GM18519 (cell line): ENCODE measurements around the gene TMEM200B.
"Not testable (repeated sequence)": the region's sequence is repeated elsewhere in the genome, so short reads cannot be mapped to it uniquely, and the experiment has no call there.

ENCODE experiments used
- ATAC-seq: cut with Tn5 transposase; IDR thresholded peaks from one replicate; pipeline ENCODE4 v1.9.1; 2021; ENCODE audit warnings: mild to moderate bottlenecking, moderate library complexity; ENCODE audit not compliant: unreplicated experiment, low FRiP score

The TMEM200B gene

DNA sequence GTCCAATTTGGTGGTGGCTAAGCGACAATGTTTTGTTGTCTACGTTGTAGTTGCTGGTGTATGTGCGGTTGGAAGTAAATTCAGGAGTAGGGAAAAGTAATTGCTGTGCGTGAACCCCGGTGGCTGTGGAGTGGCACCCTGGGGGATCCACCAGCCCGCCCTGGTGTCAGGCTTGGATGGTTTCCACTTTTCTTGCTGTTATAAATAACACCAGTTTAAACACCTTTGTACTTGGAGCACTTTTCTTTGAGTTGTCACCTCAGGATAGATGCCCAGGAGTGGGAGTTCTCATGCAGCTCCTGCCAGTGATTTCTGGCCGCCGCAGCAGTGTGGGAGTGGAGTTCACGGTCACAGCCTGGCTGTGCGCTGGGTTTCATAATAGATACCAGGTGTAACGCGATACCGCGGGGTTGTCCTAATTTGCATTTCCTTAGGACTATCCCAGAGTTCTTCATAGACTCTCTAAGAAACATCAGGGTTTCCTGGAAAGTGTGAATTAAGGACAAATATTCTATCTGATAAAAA, 12.8 kb upstream of the TMEM200B start:
- ATAC-seq, result no peak

- ATAC-seq, result no peak
Measured at GRCh38 chr1:29134695-29135028, 11.0 kb upstream of the TMEM200B start.

- ATAC-seq, result no peak
Measured at GRCh38 chr1:29133861-29134694, 10.4 kb upstream of the TMEM200B start.

DNA sequence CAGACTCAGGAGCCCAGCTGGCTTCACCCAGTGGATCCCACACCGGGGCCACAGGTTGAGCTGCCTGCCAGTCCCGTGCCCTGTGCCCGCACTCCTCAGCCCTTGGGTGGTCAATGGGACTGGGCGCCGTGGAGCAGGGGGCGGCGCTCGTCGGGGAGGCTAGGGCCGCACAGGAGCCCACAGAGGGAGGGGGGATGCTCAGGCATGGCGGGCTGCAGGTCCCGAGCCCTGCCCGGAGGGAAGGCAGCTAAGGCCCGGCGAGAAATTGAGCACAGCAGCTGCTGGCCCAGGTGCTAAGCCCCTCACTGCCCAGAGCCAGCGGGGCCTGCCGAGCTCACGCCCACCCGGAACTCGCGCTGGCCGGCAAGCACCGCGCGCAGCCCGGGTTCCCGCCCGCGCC, 7.4 kb upstream of the TMEM200B start:
- ATAC-seq, result not testable (repeated sequence)

- no peak for ATAC-seq
Measured at GRCh38 chr1:29129916-29130315, 6.2 kb upstream of the TMEM200B start.

- ATAC-seq, result no peak
Measured at GRCh38 chr1:29128739-29129138, 5.0 kb upstream of the TMEM200B start.

GRCh38 chr1:29126198-29126597, 2.5 kb upstream of the TMEM200B start:
- no peak for ATAC-seq

DNA sequence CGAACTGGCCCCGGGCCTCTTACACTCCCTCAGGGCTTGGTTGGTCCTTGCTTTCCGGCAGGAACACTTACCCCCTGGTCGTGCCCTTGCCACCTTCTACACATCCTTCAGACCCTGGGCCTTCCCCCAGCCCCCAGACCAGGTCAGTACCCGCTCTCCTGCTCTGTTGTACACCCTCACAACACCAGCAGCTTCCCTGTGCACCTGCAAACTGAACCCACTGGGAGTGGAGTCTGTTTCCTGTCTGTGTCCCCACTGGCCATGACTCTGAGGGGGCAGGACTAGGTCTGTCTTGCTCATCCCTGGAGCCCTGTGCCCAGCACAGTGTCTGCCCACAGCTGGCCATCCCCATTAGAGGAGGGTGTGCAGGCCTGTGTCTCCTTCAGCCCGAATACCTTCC, 2.1 kb upstream of the TMEM200B start:
- no peak for ATAC-seq

- ATAC-seq, result no peak
Measured at GRCh38 chr1:29125237-29125641, 1.5 kb upstream of the TMEM200B start.

DNA sequence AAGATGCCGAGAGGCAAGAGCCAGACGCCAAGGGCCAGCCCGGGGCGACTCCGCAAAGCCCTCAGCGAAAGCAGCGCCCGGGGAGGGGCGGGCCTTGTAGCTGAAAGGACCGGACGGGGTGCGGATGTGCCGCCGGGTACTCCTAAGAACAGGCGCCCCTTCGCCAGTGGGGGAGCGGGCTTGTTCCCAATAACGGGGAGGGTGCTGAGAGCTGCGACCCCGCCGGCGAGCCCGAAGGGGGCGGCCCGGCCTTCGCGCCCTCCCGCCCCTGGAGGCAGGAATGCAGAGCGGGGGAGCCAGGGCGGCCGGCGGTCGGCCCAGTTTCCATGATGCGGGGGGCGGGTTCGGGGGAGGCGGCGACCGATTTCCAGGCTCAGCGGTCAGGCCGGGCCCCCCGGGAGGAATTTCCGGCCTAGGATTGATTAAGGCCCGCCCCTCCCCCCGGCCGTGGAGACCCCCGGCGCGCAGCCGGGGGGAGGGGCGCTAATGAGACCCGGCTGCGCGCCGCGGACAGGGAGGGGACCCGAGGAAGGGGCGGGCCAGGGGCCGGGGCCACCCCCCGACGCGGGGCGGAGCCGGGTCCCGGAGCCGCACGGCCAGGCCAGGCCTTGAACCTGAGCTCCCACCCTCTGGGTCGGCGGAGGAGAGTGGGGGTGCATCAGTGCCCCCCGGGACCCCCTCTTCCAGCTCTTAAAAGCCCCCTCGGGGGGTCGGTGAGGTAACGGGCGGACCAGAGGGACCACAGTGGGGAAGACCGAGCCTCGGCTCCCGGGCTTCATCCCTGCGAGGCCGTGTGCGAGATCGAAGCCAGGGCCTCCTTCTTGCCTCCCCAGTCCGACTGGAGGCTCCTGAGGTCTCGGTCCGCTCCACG, 898 bp upstream of the TMEM200B start:
- ATAC-seq, result no peak

- no peak for ATAC-seq
Measured at GRCh38 chr1:29123053-29123886, 433 bp downstream of the TMEM200B start.

DNA sequence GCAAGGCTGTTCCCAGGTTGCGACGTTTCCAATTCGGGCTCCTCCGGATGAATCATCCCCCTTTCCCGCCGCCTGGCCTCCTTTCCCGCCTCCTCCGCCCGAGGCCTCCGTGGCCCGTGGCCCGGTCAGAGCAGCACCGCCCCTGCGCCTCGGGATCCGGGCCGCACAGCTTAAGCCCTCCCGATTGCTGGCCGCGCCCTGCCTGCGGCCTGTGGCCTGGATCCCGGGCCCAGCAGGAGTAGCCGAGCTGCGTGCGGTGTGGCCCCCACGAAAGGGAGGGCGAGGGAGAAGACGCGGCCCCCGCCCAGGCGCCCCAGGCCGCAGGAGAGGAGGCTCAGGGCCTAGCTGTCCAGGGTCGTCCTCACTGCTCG, 1.0 kb downstream of the TMEM200B start:
- no peak for ATAC-seq

DNA sequence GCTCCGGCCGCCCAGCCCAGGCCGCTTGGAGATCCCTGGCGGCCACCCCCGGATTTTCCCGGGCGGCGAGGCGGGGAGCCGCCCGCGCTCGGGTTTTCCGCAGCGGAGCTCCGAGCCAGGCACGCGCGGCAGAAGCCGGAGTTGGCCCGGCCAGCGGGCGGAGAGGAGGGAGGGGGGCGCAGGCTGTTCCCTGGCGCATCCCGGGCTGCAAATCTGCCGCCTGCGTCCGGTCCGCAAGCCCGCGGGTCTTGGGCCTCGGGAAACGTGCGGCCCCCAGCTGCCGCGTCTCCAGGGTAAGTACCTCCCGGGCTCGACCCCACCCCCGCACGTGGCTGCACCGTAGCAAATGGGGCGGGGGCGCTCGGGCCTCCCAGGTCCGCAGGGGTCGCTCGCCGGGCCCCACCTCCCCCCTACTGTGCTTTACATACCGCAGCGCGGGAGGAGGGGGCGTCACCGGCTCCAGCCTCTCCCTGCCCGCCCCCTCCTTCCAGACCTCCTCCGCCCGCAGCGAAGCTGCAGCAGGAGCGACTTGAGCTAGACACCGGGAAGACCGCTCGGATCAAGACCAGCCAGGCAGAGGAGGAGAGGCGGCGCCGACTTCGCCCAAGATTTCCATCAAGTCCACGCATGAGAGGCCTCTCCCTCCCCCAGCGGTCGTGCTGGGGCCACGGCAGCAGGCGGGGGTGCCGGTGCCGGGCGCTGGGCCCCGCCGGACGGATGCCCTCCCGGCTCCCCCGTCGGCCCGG, 1.6 kb downstream of the TMEM200B start:
- no peak for ATAC-seq

- no peak for ATAC-seq
Measured at GRCh38 chr1:29121516-29121935, 2.2 kb downstream of the TMEM200B start.

- ATAC-seq, result no peak
Measured at GRCh38 chr1:29120947-29121485, 2.7 kb downstream of the TMEM200B start.

DNA sequence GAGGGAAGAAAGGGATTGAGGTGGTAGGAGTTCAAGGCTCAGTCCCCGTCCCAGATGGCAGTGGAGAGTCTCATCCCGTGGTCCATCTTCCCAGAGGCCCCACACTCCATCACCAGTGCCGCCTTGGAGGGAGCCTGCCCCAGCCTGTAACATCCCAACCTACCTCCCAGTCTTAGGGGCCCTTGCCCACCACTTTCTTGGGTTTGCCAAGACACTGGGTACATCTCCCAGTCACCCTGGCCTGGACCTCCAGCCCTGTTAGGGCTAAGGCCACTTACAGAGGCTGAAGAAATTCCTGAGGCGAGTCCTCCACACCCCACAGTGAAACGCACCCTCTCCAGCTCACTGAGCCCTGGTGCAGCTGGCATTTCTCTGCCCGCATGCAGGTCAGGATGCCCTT, 3.3 kb downstream of the TMEM200B start:
- no peak for ATAC-seq

GRCh38 chr1:29119121-29119929, 4.4 kb downstream of the TMEM200B start:
- no peak for ATAC-seq

DNA sequence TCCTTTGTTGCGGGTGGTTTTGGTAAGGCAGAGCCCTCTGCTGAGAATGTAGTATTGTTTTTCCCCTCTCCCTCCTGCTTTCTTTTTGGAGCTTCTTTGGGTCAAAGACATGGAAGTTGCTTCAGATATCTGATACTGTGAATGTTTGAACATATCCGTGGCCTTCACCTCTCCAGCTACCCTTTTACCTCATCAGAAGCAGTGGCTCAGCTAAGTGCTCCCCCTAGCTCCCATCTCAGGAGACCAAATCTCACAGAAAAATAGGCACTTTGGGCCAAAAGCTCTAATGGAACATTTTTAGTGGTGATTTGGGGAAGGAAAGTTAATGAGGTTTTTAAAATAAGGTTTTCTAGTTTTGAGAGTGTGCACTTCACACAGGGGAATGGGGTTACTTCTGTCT, 6.3 kb downstream of the TMEM200B start:
- ATAC-seq, result no peak

DNA sequence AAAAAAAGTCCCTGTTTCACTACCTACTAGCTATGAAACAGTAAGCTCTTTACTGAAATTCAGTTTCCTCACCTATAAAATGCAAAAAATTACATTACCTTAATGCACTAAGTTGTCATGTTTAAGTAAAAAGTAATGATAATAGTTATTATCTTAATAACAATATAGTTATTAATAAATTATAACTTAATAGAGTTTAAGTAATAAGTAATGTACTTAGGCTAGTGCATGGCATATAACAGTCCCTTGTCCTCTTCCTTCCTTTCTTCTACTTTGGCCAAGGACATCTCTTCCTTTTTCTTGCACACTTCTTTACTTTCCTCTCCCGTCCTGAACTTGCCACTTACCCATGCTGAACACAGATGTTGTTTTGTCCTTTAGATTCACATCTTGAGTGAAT, 9.0 kb downstream of the TMEM200B start:
- no peak for ATAC-seq
